ENCODE results near the gene RBBP7.

DNA sequence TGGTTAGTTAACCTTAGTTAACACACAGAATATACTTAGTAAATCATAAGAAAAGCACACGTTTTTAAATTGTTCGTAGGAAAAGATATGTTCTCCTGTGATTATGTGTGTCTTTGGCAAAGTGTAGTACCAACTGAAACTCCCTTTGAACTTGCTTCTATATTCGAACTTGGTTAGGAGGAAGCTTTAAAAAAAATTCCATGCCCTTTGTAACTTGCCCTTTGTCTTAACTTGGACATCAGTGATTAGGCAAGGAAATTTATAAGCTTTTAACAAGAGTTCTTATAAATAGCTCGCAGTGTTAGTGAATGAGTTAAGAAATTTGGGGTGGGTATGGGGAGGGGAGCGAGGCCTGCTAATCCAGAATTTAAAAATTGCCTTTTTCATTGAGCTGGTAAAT is 50.5 kb downstream of the RBBP7 start:
- TF ChIP-seq POLR2A (IDR thresholded peaks at IDR 0.05): no peak
- TF ChIP-seq, protein P1, sequence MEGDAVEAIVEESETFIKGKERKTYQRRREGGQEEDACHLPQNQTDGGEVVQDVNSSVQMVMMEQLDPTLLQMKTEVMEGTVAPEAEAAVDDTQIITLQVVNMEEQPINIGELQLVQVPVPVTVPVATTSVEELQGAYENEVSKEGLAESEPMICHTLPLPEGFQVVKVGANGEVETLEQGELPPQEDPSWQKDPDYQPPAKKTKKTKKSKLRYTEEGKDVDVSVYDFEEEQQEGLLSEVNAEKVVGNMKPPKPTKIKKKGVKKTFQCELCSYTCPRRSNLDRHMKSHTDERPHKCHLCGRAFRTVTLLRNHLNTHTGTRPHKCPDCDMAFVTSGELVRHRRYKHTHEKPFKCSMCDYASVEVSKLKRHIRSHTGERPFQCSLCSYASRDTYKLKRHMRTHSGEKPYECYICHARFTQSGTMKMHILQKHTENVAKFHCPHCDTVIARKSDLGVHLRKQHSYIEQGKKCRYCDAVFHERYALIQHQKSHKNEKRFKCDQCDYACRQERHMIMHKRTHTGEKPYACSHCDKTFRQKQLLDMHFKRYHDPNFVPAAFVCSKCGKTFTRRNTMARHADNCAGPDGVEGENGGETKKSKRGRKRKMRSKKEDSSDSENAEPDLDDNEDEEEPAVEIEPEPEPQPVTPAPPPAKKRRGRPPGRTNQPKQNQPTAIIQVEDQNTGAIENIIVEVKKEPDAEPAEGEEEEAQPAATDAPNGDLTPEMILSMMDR (IDR thresholded peaks at IDR 0.05): no peak

All from thyroid gland (tissue), 4 donors.